HG03520 (cell line): ENCODE data around the gene ETFA.

Experiments
- ATAC-seq: cut with Tn5 transposase; IDR thresholded peaks from one replicate; pipeline ENCODE4 v1.9.1; 2021; ENCODE audit warnings: mild to moderate bottlenecking, moderate library complexity; ENCODE audit not compliant: unreplicated experiment

ETFA gene

DNA sequence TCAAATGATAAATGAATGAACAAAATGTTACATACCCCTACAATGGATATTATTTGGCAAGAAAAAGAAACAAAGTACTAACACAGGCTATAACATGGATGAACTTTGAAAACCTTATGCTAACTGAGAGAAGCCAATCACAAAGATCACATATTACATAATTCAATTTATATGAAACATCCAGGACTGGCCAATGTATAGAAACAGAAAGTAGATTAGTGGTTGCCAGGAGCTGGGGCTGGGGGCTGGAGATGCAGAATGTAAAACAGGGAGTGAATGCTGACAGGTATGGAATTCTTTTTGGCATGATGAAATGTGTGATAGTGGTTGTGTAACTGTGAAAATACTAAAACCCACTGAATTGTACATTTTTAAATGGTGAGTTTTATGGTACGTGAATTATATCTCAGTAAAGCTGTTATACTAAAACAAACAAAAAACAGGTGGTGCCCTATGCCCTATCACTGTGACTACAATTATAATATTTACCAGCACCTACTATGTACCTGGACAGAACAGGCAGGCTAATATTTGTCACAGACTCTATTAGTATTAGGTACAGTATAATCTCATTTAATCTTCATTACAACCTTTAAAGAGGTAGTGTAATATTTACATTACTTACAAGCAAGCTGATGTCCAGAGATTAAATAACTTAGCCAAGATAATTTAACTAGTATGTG lies 90.0 kb downstream of the ETFA start:
- ATAC-seq = no peak

DNA sequence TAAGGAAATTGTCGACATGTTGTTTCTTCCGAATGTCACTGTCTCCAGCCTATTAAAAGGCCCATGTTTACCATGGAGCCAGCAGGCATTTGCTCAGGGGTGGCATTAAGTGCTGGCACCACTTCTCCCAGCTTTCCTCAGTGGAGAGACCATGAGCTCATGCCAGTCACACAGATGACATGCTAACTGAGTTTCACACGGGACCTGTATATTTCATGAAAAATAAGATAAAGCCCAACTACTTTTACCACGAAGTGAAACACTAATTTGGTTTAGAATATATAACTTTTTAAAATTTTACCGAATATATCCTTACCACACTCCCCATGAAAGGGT lies 93.4 kb downstream of the ETFA start:
- no peak for ATAC-seq

DNA sequence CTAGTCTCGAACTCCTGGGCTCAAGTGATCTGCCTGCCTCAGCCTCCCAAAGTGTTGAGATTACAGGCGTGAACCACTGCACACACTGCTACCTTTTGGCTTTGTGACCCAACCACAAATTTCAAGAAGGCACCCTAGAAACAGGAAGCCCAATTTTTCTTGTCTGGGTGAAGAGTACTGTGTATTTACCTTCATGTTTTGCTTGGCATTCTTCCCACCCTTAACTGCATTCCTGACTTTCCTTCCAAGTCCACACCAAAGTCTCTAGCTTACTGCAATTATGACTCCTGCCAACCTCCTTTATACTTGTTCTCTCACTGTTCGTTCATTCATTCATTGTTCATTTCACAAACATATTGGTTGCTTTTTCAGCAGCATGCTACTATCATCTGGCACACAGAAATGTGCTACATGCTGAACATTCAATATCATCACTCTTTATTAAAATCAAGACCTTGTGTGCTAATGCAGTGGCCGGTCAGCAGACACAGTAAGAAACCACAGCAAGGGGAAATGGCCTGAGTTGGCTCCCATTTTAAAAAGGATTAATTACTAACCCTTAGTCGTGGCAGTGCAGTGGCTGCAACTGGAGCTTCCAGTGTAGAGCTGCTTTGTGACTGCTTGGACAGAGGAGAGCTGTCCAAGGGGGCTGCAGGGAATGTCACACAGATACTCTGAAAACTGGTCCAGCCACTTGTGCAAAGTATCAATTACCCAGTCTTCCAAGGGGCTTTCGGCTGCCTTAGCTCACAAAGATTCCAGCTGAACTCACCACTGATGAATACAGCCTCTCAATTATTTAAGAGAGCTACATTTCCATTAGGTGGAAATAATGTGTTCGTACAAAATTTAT lies 94.0 kb downstream of the ETFA start:
- no peak for ATAC-seq

DNA sequence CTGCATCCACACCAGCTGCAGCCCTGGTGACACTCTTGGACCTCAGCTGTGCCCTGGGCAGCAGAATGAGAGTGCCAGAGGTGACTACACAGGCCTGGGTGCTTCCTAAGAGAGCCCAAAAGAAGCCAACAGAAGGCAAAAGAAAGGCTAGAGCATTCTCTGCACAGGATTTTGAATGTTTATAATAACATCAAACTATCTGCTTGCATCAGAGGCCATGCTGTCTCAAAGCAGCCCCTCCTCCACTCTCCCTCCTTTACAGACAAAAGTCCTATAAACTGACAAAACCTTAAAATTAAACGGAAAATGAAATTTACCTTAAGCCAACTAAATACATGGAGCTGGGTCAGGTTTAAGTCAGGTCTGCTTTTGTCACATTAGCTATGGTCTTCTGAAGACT lies 95.6 kb downstream of the ETFA start:
- no peak for ATAC-seq

DNA sequence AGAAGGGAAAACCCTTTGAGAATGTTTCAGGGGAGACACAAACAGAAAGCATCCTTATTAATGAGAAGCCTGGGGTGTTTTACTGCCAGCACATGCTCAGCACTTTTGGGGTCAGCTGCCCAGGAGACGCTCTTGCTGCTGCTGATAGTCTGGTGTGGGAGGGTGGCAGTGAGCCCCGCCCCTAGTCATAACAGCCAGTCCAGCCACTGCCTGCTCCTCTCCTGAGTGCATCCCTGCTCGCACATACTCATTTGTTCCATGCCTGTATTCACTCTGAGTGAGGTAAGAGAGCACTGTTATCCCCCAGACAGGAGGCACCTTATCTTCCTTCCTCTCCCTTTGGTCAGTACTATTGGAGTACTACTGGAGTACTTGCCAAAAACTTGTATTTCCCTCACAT lies 101.3 kb downstream of the ETFA start:
- no peak for ATAC-seq

DNA sequence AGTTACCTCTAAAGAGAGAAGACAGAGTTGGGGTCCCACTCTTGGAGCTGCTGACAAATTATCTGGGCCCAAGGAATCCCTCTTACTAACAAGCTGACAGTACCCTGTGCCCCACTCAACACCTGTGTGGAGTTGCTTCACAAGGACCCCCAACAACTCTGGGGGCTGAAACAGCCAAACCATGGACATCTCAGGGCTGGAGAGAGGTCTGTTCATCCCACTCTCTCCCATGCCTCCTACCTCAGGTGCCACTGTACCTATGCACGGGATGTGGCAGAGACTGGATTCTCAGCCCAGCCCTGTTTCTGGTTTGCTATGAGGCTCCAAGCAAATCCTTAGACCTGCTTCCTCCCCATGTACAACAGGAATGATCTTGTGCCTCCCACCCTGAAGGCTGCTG lies 101.7 kb downstream of the ETFA start:
- no peak for ATAC-seq

DNA sequence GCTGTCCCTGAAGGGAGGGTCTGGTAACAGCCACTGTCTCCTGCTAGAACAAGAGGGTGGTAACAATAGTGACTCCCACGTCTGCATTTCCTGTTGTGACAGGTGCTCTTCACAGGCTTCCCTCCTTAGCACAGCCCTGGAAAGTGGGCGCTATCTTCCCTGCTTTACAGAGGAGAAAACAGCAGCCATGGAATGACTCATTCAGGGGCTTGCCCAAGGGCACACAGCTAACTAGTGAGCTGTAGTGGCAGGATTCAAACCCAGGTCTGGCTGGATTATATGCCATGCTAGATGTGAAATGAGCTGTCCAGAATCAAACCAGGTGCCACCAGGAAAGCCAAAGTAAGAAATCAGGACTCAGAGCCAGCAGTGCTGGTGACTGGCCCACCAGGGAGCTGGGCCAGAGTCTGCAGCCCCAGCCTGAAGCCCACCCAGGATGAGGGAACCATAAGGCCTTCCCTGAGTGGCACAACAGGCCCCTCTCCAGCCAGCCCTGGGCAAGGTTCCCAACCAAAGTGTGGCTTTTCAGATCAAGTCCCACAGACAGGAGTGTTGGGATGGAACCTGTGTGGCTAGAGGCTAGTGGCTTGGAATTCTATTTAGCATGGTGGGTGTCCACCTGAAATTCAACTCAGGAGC lies 102.4 kb downstream of the ETFA start:
- no peak for ATAC-seq

DNA sequence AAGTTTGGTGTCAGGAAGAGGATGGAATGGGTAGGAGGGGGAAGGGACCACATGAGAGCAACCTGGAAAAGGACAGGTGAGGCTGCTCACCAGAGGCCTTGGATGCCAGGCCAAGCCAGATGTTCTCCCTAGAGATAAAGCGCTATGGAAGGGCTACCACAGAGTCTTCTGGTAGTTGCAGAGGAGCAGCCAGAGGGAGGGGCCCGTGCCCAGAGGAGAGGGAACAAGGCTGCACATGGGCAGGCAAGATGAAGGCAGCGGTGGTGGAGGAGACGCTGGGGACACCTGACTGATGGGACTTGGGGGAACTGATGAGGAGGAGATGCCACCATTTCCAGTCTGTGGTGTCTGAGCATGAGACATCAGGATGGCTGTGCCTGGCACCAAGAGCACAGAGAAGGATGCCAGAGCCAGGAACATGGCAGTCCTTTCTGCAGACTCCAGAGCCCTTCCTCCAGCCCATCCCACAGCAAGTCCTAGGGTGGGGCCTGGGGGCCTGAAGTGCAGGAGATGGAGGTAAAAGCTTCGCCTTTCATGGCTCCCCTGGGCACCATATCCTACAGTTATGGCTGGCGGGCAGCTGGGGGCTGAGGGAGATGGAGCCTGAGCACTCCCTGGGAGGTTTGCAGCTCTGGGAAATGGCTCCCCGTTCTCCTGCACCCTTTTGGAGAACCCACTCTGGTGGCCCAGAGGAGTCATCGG lies 103.0 kb downstream of the ETFA start:
- ATAC-seq = no peak

DNA sequence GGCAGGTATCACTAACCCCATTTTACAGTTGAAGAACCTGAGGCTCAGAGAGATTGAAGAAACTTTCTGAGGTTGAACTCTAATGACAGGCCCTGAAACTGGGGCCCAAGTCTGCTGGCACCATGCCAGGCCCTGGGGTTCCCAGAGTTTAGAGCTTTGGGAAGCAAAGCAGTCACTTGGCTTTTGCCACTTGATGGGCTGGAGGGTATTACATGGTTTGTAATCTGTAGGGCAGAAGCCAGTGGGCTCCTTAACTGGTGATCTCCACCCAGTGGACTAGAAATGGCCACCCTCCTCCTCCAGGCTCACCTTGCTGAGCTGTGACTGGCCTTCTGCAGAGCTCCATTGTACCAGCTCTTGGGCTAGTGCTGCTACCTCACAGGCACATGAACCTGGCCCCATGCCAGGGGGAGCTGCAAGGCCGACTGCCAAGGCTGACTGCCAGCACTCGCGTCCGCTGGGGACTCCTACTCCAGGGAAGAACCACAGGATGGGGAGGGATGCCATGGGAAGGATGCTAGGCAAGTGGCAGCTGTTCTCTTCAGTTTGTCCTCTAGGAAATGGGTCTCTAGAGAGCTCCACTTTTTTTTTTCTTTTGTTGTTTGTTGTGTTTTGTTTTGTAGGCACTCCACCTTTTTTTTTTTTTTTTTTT lies 104.8 kb downstream of the ETFA start:
- ATAC-seq = no peak

DNA sequence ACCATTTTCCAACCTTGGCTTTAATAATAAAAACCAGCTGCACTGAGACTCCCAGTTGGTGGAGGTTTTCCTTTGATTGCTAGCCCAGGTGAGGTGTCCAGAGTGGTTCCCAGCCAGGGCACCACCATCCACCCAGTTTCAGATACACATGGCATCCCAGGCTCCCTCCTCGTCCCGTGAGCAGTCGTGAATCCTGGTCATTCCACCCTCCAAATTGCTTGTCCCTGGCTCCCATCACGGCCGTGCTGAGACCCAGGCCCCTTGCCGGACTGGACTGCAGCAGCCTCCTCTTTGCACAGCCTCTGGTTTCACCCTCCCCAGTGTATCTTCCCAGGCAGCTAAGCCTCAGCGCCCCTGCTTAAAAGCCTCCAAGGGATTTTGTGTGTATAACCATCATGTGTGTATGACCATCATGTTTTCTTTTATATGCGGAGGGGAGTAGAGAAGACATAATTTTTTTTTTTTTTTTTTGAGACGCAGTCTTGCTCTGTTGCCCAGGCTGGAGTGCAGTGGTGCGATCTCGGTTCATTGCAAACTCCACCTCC lies 106.3 kb downstream of the ETFA start:
- no peak for ATAC-seq

DNA sequence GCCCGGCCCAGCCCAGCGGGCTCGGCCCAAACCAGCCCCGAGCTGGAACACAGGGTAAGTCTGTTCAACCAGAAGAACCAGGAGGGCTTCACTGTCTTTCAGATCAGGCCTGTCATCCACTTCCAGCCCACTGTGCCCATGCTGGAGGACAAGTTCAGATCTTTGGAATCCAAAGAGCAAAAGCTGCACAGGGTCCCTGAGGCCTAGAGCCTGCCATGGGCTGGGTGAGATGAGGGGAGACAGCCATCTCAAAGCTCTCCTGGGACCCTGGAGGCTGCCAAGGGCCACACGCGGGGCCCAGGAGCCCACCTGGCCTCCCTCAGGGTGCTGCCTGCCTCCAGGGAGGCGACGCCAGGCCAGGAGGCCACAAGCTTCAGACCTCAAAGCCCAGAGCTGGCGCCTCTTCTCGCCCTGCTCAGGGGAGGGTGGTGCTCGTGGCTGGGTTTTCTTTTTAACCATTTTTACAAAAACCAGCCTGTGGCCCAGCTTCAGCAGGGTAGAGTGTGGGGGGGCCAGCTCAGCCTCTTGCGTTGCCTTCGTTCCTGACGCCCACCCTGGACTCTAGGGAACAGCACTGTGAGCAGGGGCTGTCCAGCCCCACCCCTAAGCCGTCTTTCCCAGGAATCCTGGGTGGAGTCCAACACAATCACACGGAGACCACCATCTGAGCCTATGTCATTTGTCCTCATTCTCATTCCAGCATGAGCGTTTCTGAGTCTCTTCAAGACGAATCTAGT lies 107.0 kb downstream of the ETFA start:
- ATAC-seq = no peak

DNA sequence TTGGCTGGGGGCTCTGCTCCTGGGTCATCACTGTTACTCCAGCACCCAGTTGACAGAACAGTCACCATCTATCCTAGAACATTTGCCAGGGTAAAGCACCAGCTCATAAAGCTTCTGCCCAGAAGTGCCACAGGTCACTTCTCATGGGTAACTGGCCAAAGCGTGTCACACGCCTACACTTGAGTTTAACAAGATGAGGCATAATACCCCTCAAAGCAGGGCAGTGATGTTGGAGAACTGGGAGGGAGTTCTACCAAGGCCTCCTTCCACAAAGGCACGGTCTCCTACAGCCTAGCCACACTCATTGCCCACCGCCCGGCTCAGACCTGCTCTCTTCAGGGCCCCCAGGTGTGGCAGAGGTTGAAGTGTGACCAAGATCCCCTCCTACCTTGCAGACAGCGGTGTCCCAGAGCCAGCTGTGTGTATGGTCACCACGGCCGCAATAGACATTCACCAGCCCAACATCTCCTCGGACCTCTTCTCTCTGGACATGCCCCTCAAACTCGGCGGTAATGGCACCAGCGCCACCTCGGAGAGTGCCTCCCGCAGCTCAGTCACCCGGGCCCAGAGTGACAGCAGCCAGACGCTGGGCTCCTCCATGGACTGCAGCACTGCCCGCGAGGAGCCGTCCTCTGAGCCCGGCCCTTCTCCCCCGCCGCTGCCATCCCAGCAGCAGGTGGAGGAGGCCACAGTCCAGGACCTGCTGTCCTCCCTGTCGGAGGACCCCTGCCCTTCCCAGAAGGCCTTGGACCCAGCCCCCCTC lies 107.7 kb downstream of the ETFA start:
- ATAC-seq = no peak

DNA sequence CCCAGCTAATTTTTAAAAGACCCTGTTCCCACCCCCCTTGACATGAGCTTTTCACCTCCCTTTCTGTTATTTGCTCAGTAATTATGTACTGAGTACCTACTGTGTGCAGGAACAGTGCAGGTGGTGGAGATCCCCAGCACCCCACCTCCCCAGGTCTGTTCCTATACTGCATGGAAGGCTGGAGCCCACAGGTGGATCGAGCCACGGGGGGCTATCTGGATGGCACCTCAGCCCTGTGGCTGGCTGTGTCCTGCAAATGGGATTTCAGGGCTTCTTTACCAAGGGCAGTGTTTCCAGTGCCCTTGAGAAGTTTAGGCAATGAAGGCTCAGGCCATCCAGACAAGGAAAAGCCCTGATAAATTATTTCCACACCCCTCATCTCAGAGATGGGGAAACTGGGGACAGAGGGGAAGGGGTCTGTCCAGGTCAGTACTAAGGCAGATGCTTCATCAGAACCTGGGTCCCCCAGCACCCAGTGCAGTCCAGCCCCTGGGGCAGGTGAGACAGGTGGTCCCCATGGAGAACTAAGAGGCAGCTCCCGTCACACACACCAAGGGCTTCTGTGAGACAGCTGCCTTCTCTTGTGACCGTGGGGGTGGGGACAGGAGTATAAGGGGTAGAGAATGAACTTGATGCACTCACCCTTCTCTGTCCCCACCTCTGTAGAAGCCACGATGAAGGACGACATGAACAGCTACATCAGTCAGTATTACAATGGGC lies 109.6 kb downstream of the ETFA start:
- no peak for ATAC-seq

DNA sequence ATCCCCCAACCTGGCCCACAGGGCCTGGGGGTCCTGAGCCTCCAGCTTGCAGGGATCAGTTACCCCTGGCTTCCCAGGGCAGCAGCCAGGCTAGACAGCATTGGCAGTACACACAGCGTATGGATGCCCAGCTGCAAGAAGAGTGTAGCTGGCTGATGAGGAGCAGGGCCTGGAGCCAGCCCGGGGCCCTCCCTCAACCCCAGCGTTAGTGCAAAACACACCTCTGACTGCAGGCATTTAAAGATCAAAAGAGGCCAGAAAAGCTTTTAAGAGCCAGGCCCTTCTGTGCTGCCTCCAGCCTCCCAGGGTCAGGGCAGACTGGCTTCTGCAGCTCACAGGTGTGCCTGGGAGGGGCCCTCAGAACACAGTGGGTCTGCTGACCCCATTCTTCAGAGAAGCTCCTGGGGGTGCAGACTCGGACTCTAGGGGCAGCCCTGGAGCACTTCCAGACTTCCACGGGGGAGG lies 110.6 kb downstream of the ETFA start:
- no peak for ATAC-seq

DNA sequence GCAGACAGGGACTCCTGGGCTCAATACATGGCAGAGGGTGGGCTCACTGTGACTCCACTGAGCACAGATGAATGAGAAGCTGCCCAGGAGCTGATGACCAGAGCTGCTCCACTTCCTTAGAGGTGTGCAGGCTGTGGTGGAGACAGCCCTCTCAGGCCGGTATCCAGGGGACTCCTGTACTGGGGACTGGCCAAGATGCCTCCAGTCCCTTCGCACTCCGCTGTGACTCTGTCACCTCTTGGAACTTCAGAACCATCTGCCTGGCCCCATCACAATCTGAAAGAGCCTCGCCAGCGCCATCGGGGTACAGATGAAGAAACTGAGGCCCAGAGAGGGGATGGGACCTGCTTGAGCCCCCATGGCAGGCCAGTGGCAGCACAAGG lies 111.2 kb downstream of the ETFA start:
- ATAC-seq = no peak

DNA sequence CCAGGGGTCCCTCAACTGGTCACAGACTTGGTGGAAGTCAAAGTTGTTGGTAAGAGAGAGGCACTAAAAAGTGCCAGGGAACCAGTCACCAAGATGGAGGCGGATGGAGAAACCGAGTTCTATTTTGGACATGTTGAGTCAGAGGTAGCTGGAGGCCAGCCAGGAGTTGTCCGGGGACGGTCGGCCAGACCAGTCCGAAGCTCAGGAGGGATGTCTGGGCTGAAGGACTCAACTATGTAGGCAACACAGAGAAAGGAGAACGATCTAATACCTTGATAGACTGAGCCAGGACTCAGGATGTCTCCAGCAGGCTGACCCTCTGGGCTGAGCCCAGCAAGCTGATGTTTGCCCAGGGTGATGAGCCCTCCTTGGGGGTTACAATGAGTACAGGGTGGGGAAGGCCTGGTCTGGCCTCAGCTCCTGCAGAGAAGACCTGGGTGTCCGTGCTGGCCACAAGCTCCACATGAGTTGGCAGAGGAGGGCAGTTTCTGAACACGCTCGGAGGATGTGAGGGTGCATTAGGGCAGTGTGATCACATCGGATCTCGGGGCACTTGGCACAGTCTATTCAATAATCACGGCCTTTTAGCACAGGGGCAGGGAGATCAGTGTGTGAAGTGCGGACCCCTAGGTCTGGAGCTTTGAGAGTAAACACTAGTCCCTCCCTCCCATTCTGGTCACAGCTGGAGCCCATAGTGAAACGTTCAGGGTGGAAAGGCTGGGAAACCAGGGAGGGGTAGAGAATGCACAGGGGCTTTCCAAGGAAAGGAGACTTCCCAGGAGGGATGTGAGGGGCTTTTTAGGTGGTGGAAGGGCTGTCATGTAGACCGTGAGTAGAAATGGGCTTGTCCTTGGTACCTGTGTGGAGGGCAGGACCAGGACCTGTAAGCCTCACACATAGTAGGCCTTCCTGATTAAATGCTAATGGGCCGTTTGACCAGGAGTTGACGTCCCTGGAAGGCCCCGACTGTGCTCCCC lies 111.9 kb downstream of the ETFA start:
- ATAC-seq = no peak

DNA sequence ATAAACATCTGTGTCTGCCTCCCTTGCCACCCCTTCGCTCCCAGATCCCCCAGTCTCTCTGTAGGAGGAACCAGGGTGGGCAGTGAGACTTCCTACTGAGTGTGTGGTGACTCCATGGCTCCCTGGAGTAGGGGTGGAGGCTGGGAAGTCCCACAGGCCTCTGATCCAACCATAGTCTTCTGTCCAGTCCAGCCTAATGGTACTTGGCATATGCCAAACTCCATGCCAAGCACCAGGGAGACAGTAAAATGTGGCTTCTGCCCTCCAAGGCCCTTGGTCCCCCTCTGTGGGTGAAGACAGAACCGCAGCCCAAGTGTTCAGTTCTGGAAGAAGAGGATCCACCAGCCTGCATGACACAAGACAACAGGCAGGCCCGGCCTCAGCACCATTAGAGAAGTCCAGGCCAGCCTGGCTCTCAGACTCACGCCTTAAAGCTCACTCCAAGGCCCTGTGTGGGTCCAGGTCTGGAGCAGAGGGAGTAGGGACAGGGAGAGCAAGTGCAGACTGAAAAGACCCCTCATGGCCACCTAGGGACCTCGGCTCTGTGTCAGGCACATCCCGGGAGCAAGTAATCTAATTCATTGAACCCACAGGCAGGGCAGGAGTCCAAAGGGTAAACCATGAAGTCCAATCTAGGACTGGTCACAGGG lies 112.7 kb downstream of the ETFA start:
- ATAC-seq = no peak
